ENCODE measurements around the gene CST8.

The CST8 gene

DNA sequence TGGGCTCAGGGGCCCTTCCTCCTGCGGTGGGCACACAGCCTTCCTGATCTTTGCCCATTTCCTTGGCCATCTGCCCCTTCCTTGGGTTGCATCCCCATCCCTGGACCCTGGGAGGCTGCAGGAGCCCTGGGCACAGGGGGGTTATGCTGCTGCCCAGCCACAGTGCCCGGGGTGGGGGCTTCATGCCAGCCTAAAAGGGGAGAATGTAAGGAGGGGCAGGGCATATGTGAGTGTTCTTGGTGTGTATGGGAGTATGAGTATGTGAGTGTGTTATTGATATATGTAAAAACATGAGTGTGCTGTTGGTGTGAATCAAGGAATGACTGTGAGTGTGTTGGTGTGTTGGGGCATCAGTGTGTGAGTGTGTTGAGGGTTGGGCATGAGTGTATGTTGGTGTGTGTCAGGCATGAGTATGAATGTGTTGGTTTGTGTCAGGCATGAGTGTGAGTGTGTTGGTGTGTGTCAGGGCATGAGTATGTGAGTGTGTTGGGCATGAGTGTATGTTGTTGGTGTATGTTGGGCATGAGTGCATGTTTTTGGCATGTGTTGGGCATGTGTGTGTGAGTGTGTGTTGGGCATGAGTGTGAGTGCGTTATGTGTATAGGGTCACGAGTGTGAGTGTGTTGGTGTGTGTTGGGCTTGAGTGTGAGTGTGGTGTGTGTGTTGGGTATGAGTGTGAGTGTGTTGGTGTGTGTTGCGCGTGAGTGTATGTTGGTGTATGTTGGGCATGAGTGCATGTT, 14.7 kb upstream of the CST8 start:
- no peak for DNase-seq (ENCODE audit: low read depth)

DNA sequence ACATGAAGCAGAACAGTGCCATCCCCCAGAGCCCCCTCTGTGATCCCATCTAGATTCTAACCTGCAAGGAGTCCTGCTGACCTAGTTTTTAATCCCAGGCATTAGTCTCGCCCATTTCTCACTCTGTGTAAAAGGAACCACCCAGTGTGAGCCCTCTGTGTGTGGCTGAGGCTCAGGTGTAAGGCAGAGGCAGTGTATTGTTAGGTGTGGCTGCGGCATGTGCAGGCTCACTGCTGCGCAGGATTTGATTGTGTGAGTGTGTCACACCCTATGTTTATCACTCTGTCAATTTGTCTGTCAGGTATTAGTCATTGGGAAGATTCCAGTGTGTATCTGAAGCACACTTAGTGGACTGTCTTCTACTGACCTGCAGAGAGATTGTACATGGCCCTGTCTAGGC, 13.7 kb upstream of the CST8 start:
- DNase-seq (ENCODE audit: low read depth), result no peak

DNA sequence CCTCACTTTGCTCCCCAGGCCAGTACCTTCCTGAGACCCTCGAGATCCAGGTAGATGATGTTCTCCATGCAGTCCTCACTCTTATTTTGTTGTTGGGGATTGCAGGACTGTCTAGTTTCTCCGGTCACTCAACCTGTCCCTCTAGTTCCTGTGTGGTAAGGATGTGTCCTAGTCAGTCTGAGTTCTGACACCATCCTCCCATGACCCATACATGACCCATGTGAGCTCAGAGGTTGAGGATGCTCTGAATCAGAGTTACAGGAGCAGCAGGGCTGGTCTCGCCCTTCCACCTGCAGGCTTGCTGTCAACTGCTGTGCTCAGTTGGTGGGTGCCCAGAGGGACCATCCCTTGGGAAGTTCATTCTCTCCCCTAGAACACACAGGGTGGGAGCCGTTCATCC, 11.9 kb upstream of the CST8 start:
- no peak for DNase-seq (ENCODE audit: low read depth)

DNA sequence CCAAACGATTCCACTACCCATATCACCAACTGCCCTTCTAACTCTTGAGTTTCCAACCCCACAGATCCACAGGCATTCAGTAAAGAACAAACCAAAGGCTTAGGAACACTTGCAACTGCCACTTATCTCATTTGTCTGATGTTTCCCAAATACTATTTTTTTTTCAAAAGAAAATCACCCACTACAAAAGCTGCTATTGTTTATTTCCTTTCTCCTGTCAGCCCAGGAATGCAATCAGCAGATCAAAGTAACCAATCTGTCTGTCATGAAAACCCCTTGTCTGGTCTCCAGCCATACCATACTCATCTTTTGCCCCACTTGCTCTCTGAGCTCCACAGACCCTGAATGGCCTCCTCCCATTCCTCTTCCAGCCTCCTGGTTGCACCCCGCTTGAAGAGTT, 8.8 kb upstream of the CST8 start:
- no peak for DNase-seq (ENCODE audit: low read depth)

DNA sequence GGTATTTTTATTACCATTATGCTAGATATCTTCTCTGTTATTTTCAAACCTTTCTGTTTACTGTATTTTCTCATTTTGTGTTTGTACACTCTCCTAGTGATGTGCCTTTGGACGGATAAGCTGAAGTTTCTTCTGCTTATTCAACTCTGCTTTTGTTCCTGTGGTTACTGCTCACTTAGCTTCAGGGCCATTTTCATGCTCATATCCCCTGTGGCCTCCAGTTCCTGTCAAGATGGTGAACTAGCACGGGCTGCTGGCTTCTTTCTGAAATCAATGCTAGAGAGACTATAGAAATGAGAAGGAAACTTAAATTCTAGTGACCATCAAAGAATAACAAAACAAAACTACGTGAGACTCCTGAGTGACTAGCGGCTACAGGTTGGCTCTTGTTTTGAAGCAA, 6.8 kb upstream of the CST8 start:
- DNase-seq (ENCODE audit: low read depth), result no peak

DNA sequence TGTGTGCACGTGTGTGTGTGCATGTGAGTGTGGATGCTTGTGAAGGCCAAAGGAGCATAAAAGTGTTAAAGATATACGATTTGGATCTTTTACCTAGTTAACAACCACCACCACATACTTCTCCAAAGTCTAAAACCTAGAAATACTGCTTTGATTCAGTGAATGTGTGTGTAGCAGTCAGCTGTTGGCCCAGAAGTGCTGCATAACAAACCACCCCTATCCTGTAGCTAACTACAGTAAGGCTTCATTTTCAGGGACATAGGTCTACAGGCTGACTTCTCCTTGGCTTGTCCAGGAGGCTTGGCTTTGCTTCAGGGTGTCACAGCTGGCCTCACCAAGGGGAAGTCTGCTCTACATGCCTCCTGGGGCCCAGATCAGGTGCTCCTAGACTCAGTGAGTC, 2.4 kb upstream of the CST8 start:
- no peak for DNase-seq (ENCODE audit: low read depth)

DNA sequence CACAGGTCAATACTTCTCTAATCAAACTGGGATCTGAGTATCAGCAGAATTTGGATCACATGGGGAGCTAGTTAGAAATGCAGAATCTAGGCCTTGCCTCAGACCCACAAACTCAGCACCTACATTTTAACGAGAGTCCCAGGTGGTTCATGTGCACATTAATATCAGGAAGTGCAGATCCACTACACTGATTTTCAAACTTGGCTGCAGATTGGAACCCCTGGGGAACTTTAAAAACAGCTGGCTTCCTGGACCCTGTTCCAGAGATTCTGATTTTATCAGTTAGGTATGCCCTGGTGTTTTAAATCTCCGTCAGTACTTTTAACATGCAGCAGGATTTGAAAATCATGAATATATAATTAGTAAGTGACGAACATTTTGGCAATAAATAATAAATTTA, 1.9 kb upstream of the CST8 start:
- DNase-seq (ENCODE audit: low read depth), result no peak

DNA sequence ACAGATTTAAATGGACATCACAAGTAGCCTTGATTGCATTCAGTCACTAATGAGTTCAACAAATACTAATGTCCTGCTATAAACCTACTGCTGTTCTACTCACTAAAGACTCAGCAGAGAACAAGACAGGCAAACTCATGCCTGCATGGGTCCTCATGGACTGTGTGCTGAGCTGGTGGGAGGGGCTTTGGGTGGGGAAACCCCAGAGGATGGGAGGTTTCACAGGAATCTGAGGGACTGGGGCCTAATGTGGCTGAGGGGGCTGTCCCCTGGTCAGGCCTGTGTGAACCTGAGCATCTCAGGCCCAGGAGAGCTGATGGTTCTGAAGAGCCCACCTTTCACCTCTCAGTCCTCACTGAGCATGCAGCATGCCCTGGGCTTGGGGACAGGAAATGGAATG, 1.4 kb downstream of the CST8 start:
- no peak for DNase-seq (ENCODE audit: low read depth)

DNA sequence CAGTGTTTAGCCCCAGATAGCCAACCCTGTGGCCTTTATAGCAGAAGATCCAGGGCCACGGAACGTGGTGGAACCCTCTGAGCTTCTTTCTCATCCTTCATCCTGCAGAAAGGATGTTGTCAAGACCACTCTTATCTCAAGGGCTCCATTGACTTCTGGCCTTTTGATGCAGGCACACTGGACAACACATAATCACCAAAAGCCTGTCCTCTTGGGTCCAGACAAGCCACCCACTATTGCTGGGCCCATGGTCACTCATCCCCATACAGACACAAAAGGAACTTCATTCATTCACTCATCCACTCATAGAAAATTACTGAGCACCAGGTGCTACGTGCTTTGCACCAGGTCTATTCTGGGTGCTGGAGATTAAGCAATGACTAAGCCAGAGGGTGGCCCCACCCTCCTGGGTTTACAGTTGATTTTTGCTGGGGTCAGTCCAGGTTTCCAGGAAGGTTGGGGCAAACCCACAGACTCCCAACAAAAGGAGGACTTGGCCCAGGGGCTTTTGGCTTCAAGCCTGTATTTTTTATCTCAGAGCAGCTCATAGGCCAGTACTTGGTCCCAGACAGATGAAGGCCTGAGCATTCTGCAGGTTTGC, 2.4 kb downstream of the CST8 start:
- no peak for DNase-seq (ENCODE audit: low read depth)

DNA sequence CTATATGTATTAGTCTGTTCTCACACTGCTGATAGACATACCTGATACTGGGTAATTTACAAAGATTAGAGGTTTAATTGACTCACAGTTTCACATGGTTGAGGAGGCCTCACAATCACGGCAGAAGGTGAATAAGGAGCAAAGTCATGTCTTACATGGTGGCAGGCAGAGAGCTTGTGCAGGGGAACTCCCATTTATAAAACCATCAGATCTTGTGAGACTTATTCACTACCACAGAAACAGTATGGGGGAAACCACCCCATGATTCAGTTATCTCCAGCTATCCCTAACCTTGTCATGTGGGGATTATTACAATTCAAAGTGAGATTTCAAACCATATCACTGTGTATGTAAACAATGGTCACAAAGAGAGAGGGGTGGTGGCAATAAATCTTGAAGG, 6.6 kb downstream of the CST8 start:
- no peak for DNase-seq (ENCODE audit: low read depth)

DNA sequence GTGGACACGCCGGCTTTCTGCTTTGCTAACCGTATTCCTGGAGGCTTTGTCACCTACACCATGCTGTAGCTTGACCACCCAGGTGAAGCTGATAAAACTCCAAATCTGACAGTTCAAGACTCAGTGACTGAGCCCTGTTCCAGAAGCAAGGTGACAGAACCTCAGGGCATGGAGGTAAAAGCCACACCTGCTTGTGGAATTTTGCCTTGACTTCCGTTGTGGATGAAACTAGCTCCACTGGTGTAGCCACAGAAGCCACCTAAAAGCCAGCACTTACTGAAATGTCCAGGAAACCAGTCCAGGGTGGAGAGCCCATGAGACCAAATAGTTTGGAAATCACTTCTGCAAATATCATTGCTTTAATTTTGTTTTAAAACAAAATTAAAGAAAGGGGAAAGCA, 11.0 kb downstream of the CST8 start:
- no peak for DNase-seq (ENCODE audit: low read depth)

DNA sequence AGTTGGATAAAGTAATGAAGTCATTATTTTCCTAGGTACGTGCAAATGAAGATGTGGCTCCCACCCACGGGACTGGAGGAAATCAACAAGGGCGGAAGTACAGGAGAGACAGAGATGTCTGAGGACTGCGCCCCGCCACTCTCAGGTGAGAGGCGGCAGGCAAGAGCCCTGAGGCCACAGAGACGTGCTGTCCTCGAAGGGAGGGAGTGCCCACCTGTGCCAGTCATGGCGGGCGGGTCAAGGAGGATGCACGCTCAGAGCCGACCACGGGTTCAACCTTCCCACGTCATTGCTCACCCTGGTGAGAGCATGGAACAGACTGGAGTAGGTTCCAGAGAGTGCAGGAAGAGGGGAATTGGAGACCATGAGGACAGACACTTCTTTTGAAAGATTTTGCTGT, 12.7 kb downstream of the CST8 start:
- DNase-seq (ENCODE audit: low read depth), result no peak

DNA sequence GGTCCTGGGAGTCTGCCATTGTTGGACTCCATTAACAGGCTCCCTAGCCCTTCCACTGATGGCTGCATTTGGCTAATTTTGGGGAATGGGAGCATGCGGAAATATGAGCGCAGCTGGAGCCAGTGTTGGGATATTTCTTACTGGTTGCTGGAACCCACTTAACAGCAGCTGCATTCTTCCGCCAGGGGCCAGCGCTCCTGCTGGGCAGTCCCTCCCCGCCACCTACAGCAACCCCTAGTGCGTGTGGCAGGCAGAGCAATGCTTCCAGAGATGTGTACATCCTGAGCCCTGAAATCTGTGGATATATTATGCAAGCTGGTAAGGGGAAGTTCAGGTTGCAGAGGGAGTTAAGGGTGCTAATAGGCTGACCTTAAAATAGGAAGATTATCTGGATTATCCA, 16.4 kb downstream of the CST8 start:
- DNase-seq (ENCODE audit: low read depth), result no peak

DNA sequence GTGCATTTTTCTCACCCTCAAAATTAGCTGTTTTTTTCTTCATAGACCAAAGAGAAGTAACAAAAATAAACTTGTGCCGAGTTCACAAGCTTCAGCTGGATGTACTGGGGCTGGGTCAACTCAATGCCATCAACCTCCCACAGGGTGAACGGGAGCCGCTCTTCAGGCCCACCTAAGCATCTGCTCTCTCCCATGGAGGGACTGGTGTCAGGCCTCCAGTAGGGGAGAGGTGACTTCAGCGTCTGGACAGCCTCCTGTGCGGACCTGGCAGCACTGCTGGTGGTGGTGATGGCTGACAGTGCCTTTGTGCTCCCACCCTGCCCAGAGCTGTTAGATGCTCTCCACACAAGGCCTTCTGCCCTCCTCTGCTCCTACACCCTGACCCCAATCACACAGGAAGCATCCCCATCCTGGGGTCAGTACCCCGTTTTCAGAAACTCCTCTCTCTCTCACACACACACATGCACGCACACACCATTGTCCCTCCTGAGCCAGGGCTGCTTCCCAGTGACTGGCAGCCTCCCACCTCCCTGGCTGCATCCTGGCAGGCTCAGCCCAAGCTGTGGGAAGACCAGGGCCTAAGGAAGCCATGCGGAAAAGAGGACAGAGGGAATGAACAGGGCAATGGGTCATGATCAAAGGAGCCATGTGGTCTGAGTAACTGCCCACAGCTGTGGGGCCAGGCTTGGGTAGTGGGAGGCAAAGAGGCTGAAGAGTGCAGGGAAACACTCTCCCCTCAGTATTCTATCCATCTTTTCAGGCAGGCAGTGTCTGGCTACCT, 17.7 kb downstream of the CST8 start:
- no peak for DNase-seq (ENCODE audit: low read depth)

DNA sequence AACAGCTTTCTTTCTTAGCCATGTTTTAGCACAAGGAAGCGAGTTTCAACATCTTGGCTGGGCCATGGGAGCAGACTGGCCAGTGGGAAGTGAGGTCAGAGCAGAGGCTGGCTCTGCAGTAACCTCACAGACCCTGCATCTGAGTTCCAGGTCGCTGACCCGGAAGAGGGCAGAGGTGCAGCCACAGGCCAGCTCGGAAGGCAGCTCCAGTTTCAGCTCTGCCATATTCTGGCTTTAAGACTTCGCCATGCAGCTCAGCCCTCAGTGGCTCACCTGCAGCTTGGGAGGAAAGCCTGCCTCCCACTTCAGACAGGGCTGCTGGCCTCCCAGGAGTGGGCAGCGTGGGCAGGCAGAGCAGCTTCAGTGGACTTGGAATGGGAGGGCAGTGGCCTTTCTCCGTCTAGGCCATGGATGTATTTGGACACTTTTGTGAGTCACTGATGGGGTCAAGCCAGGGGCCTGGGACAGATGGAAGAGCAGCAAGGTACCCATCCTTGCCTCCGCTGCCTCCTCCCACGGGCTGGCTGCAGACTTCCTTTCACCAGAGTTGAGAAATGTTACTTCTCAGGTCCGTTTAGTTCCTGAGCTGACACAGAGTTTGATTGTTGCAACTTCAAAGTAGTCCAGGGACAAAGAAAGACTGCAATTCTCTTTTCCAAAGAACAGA, 18.5 kb downstream of the CST8 start:
- no peak for DNase-seq (ENCODE audit: low read depth)

DNA sequence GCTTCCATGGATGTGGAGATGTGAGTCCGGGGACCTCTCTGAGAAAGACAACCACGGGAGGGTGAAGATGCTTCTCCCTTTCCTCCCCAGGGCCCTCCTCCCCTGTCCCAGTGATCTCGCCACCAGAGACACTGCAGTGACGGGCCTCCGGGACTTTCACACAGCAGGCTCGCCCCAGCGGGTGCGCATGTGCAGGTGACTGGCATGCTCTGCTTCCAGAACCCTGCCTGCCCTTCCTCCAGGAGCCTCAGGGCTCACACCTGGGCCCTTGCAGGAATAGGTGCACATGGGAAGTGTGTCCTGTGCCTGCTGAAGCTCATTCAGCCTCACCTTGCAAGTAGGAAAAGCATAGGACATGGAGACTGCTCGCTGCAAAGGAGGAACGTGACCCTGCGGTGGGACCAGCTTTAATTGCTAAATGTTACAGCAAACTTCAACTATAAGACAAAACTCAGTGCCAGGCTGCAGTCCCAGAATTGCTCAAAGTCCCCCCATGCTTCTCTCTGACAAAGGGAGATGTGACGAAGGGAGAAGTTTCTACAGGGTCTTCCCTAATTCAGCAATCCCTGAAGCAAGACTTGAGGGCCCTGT, 19.2 kb downstream of the CST8 start:
- DNase-seq (ENCODE audit: low read depth), result no peak

DNA sequence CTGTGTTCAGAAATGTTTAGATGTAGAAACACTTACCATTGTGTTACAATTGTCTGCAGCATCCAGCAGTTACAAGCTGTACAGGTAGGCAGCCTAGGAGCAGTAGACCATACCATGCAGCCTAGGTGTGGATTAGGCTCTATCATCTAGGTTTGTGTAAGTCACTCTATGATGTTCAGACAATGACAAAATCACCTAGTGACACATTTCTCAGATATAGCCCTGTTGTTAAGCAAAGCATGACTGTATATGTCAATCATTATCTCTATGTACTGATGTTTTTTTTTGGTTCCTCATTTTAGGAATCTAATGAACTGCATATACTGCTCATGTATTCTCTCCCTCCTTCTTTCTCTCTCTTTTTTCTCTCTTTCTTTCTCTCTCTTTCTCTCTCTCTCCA, 22.2 kb downstream of the CST8 start:
- DNase-seq (ENCODE audit: low read depth), result no peak

DNA sequence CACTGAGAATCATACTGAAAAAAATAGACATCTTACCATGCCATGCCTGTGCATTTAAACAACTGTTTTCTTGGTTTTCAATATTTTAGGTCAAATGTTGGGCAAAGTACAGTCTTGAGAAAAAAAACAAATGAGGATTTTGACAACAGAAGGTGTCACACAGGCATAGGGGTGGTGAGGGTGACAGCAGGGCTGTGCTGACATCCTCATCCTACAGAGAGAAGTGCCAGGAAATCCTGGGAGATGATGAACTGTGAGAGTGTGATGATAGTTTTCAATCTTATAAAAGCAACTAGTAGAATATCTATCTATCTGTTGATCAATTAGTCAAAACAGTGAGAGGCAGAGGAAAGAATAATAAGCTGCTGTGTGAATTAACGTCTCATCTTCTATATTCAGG, 23.9 kb downstream of the CST8 start:
- DNase-seq (ENCODE audit: low read depth), result no peak

DNA sequence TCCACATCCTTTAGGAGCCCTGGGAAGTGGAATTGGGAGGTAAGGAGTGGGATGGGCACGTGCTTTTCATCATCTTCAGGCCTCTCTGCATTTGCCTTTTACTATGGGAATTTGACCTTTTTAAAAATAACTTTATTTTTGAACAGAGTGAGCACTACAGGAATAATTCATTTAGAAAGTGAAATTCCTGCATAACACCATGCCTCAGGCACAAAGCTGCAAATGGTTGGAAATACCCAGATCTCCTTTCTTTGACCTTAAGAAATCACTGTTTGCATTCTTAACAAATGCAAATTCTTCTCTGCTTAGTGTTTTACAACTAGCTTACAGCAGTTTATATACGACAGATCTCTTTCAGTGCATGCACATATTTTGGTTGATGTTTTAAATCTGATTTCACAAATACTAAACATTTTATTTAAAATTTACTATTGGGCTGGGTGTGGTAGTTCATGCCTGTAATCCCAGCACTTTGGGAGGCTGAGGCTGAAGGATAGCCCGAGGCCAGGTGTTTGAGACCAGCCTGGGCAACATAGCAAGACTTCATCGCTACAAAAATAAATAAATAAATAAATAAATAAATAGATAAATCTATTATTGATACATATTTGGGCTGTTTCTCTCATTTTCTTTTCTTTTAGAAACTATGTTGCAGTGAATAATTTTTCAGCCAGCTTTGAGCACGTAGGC, 24.5 kb downstream of the CST8 start:
- no peak for DNase-seq (ENCODE audit: low read depth)

DNA sequence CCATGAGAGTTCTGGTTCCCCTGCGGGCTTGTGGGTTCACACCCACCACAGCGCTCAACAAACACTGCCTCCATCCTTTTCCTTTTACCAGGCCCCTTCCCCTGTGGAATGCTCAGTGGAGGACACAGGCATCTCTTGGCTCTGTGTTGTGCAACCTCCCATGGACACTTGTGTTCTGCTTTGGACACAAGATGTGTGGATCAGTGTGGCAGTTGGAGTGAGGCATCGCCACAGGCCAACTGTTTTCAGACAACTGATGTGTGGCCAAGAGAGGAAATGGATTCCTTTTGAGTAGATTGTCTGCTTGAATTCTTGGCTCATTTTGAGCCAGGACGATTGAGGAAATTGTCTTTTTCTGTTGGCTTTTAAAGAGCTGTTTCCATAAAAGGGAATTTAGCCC, 26.8 kb downstream of the CST8 start:
- DNase-seq (ENCODE audit: low read depth), result no peak

DNA sequence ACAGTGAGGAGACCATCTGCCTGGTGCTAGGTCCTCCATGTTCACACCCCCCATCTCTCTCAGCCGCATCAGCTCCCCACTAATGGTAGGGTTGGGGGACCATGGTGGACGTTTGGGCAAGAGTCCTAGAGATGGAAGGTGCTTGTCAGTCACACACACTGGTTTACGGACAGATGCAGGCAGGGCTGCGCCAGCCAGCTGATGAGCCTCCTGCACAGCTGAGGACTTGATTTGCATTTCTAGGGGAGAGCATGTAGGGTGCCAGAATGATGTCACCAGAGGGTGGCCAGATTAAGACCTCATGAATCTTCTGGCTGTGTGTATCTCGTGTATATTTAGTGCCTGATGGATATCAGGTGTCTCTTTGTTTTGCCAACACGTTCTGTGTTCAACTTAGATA, 28.6 kb downstream of the CST8 start:
- DNase-seq (ENCODE audit: low read depth), result no peak

DNA sequence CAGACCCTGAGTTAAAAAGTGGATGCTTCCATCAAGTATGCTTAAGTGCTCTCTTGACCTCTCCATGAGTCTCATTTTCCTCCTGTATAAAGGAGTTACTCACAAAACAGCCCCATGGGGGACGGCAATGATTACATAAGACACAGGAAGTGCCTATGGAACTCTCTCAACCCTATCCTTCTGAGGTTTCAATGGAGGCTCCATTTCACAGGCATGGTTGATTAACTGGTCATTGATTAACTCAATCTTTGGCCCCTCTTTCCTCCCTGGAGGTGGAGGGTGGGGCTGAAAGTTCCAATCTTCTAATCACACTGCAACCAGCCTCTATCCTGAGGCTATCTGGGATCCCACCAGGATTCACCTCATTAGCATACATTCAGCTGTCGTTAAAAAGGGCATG, 29.3 kb downstream of the CST8 start:
- DNase-seq (ENCODE audit: low read depth), result no peak
